ENCODE results near the gene WDSUB1.

The WDSUB1 gene

GRCh38 chr2:159262904-159263303 lies 23.6 kb downstream of the WDSUB1 start:
- no peak overlapping the region for H3K4me3 ChIP-seq (ENCODE audit: low read depth, low read length)
- TF ChIP-seq CTCF (IDR thresholded peaks at IDR 0.05; ENCODE audit: low read depth, low read length): no peak
- no peaks in the 10 kb centered on the region for H3K27me3 ChIP-seq (ENCODE audit: insufficient read depth, low read depth, severe bottlenecking)
- no peaks in the 10 kb centered on the region for H3K36me3 ChIP-seq
- H3K9me3 ChIP-seq (ENCODE audit: severe bottlenecking): no peaks in the 10 kb centered on the region
- DNase-seq: no peak
- H3K27ac ChIP-seq: no peak overlapping the region

- no peak for TF ChIP-seq CTCF (IDR thresholded peaks at IDR 0.05; ENCODE audit: low read depth, low read length)
- no peaks in the 10 kb centered on the region for H3K9me3 ChIP-seq (ENCODE audit: severe bottlenecking)
- H3K36me3 ChIP-seq: no peaks in the 10 kb centered on the region
- H3K4me3 ChIP-seq (ENCODE audit: low read depth, low read length): no peak overlapping the region
- no peak for DNase-seq
- no peak overlapping the region for H3K27ac ChIP-seq
- H3K27me3 ChIP-seq (ENCODE audit: insufficient read depth, low read depth, severe bottlenecking): no peaks in the 10 kb centered on the region
Measured at GRCh38 chr2:159262226-159262625, 24.3 kb downstream of the WDSUB1 start.

- no peak for DNase-seq
- Histone ChIP-seq H3K9me3 (ENCODE audit: severe bottlenecking) (no peaks in the 10 kb centered on the region), H3K4me3 (ENCODE audit: low read depth, low read length) (no peak overlapping the region), H3K27ac (no peak overlapping the region), H3K36me3 (no peaks in the 10 kb centered on the region), H3K27me3 (ENCODE audit: insufficient read depth, low read depth, severe bottlenecking) (no peaks in the 10 kb centered on the region)
- TF ChIP-seq CTCF (IDR thresholded peaks at IDR 0.05; ENCODE audit: low read depth, low read length): no peak
Measured at GRCh38 chr2:159256159-159256558, 30.3 kb downstream of the WDSUB1 start.

- H3K27me3 ChIP-seq (ENCODE audit: insufficient read depth, low read depth, severe bottlenecking): no peaks in the 10 kb centered on the region
- no peak for TF ChIP-seq CTCF (IDR thresholded peaks at IDR 0.05; ENCODE audit: low read depth, low read length)
- no peaks in the 10 kb centered on the region for H3K9me3 ChIP-seq (ENCODE audit: severe bottlenecking)
- no peaks in the 10 kb centered on the region for H3K36me3 ChIP-seq
- H3K4me3 ChIP-seq (ENCODE audit: low read depth, low read length): no peak overlapping the region
- DNase-seq: no peak
- H3K27ac ChIP-seq: no peak overlapping the region
Measured at GRCh38 chr2:159252905-159253304, 33.6 kb downstream of the WDSUB1 start.

GRCh38 chr2:159251296-159252173 lies 35.0 kb downstream of the WDSUB1 start:
- Histone ChIP-seq H3K4me3 (ENCODE audit: low read depth, low read length) (no peak overlapping the region), H3K9me3 (ENCODE audit: severe bottlenecking) (no peaks in the 10 kb centered on the region), H3K36me3 (no peaks in the 10 kb centered on the region; the same call in 1 of the 2 replicates), H3K27ac (no peak overlapping the region), H3K27me3 (ENCODE audit: insufficient read depth, low read depth, severe bottlenecking) (no peaks in the 10 kb centered on the region)
- DNase-seq: no peak
- TF ChIP-seq CTCF (IDR thresholded peaks at IDR 0.05; ENCODE audit: low read depth, low read length): no peak

All from WERI-Rb-1 (cell line).